IPS-NIHi7 (cell line): Measurements from ENCODE around the gene FATE1.

Experiments
- DNase-seq: peaks from one replicate; pipeline ENCODE4 v3.0.0; 2012; ENCODE audit warnings: mixed read lengths; ENCODE audit errors: extremely low spot score

Gene FATE1

DNA sequence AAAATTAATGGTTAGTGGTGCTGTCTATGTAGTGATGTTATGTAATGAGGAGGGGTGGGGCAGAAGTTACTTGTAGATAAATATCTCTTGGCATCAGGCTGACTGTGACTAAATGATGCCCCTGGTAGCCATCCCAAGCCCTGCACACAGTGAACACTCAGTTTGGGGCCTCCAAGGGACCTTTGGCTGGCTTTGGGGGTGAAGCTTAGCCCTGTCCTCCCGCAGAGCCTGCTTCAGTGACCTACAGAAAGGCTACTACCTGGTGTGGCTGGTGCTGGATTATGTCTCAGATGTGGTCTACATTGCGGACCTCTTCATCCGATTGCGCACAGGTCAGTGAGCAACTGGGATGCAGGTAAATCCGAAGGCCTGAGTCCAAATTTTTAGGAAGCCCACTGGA, 26.5 kb downstream of the FATE1 start:
- no peak for DNase-seq

GRCh38 chrX:151743651-151744470, 28.0 kb downstream of the FATE1 start:
- DNase-seq = no peak

DNA sequence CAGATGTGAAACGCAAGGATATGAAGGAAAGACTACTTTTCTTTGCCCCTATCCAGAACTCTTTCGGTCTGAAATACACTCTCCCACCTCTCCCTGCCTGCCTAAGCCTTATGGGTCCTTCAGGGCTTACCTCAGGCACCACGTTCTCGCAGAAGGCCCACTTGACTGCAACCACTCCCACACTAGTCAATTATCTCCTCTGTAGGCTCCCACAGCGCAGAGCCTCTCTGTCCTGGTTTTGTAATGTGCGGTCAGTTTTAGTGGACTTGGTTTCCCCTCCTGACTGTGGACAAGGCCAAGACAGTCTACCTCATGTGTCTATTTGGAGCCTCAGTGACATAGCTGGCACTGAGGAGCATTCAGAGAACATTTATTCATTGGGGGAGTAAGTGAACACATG, 29.8 kb downstream of the FATE1 start:
- DNase-seq = no peak

GRCh38 chrX:151746502-151746901, 30.7 kb downstream of the FATE1 start:
- DNase-seq = no peak

GRCh38 chrX:151750511-151750910, 34.7 kb downstream of the FATE1 start:
- DNase-seq = no peak

- DNase-seq = no peak
Observed at GRCh38 chrX:151752847-151753246, 37.0 kb downstream of the FATE1 start.

- DNase-seq = peak; percentile 71
Observed at GRCh38 chrX:151753313-151754046, 37.6 kb downstream of the FATE1 start.

- peak; percentile 20 for DNase-seq
Observed at GRCh38 chrX:151754047-151754429, 38.2 kb downstream of the FATE1 start.

DNA sequence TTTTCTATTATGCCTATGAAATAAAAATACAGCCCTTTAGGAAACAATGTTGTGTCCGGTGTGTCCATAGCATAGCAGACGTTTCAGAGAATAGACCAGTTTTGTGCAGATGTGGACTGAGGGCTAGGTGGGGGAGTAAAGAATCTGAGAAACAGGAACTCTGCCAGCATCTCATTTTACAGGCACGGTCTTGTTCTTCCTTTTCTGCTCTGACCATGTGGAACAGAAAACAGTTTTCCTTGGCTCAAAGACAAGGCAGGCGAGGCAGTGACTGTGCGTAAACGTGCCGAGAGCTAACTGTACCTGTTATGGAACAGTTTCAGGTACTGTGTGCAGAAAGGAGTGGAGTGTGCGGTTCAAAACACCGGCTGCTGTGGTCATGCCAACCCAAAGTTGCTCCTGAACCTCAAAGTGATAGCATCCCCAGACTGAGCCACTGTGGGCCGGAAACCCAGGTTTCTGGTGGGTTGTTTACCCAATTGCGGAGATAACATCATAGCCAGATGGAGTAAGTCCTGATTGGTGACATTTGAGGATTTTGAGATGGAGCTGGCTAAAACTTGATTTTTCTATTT, 38.9 kb downstream of the FATE1 start:
- no peak for DNase-seq

DNA sequence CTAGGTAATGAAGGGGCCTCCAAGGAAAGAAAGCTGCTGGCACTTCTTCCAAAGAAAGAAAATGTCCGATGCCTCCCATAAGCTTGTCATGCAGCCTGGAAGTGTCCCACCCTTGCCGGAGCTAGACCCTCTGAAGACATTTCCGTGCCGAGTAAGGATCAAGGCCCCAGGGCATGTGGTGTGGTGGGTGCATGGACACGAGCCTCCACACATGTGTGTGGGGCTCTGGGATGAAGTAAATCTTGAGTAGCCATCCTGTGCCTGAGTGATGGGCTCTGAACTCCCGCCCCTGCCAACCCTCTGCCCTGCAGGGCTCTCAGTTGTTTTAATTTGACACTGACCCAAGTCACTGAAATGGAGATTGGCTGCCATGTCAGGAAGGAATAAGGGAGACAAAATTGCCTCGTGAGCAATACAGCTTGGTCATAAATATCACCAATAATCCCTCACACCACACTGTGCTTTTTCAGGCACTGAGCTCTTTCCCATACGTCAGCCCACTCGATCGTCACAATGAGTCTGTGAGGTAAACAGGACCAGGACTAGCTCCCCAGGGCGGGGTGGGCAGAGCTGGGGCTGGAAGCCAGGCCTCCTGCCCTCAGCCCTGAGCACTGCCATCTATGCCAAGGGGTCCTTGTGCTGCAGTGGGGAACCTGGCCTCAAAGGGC, 43.3 kb downstream of the FATE1 start:
- DNase-seq = no peak

- DNase-seq = no peak
Observed at GRCh38 chrX:151762802-151763201, 47.0 kb downstream of the FATE1 start.

DNA sequence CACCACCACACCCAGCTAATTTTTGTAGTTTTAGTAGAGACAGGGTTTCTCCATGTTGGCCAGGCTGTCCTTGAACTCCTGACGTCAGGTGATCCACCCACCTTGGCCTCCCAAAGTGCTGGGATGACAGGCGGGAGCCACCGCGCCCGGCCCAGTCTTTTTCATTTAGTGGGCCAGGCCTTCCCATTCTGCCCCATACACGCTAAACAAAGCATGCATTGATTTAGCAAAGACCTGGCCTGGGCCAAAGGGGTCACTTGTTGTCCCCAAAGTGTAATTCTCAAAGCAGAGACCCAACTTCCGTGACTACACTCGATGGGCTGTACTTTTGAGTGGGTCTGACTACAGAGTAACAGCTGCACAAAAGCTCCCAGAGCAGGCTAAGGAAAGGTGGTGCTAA, 47.9 kb downstream of the FATE1 start:
- DNase-seq = no peak

DNA sequence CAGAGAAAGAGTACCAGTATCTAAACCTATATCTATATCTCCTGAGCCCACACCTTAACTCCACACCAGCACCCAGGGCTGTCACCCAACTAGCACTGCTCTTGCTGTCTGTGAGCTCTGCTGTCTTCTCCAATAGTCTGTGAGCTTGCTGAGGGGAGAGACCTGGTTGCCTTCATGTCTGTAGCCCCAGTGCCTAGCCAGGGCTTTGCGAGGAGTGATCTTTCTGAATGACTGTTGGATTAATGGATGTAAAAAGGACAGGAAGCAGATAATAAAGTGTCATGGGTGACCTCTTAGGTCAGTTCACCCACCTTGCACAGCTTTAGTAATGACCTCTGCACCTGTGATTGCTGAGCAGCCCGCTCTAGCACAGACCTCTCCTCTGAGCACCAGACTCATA, 49.2 kb downstream of the FATE1 start:
- no peak for DNase-seq

- DNase-seq = no peak
Observed at GRCh38 chrX:151771726-151772125, 55.9 kb downstream of the FATE1 start.
